KOPT-K1 (cell line): ENCODE data around the gene CDKN1B.
A peak's percentile ranks its signal among the peaks of the same experiment; 100 is the strongest.

ENCODE experiments used
- H3K27ac ChIP-seq: fragments of 200-600 bp; sonication (generic); 2 replicates; pipeline ENCODE4 v1.5.1; 2016; ENCODE audit warnings: antibody characterized with exemption, mild to moderate bottlenecking, low read depth, low read length; ENCODE audit not compliant: poor library complexity, severe bottlenecking
- H3K36me3 ChIP-seq: fragments of 200-600 bp; sonication (generic); 2 replicates; pipeline ENCODE4 v1.5.1; 2017; ENCODE audit warnings: antibody characterized with exemption, mild to moderate bottlenecking, low read length, moderate library complexity; ENCODE audit not compliant: insufficient read depth
- H3K9me3 ChIP-seq: fragments of 200-600 bp; sonication (generic); 2 replicates; pipeline ENCODE4 v1.5.1; 2017; ENCODE audit warnings: antibody characterized with exemption, low read length, mild to moderate bottlenecking; ENCODE audit not compliant: insufficient read depth, poor library complexity, severe bottlenecking

The CDKN1B gene

DNA sequence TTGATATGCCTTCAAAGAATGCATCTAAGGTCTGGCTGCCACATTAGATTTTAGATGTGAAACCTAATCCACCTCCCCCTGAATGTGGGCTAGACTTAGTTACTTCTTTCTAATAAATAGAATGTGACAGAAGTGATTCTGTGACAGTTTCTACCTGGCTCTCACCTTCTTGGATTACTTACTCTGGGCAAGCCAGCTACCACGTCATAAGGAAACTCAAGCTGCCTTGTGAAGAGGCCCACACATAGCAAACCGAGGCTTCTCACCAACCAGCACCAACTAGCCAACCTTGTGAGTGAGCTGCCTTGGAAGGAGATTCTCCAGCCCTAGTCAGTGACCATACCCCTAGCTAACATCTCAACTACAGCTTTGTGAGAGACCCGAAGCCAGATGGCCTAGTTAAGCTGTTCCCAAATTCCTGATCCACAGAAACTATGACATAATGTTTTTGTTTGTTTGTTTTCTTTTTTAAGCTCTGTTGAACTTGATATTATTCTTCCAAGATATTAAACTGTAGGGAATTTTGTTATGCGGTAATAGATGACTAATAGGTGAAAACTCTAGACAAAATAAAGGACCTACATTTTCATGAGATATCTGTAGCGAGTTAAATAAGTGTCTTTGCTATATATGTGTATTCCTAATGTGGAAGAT, 27.4 kb upstream of the CDKN1B start:
- Histone ChIP-seq H3K27ac (no peak overlapping the region), H3K36me3 (no peaks in the 10 kb centered on the region; the same call in 1 of the 2 replicates), H3K9me3 (no peaks in the 10 kb centered on the region)

DNA sequence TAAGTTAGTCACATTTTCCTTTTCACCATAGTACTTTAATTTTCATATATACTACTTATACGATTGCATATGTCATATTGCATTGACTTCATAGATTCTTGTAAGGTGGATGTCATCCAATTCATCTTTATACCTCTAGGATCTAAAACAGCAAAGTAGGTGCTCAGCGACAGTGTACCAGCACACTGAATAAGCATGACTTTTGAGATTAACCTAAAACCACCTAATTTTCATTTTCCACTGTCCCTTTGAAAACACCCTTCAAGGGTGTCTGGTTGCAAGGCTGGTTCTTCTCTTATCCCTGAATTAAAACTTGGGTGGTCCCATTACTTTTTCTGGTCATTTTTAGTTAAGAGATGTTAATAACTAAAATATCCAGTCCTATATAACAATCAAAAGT, 25.6 kb upstream of the CDKN1B start:
- H3K36me3 ChIP-seq: no peaks in the 10 kb centered on the region; the same call in 1 of the 2 replicates
- no peaks in the 10 kb centered on the region for H3K9me3 ChIP-seq
- no peak overlapping the region for H3K27ac ChIP-seq

DNA sequence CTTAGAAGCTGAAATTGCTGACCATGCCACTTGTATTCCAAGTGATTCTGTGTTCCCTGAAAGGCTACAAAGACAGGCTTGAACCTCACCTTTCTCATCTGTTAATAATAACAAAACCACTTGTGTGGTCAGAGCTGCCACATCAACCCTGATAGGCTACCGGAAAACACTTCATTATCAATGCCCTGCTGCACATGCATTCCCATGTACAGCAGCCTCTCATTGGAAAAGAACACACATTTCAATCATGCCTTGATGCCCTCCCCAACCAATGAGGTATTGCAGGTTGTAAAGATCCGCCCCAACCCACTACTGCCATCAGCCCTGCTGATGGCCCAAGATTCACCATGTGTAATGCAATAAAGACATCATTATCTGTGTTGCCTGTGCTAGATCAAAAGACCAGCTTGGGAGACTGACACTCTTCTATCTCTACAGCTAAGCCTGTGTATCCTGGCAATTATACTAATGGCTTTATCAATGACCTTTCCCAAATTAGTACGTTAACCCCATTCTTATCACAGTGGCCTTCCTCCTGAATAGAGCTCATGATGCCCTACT, 24.0 kb upstream of the CDKN1B start:
- H3K9me3 ChIP-seq: no peaks in the 10 kb centered on the region
- H3K27ac ChIP-seq: no peak overlapping the region
- no peaks in the 10 kb centered on the region; the same call in 1 of the 2 replicates for H3K36me3 ChIP-seq

DNA sequence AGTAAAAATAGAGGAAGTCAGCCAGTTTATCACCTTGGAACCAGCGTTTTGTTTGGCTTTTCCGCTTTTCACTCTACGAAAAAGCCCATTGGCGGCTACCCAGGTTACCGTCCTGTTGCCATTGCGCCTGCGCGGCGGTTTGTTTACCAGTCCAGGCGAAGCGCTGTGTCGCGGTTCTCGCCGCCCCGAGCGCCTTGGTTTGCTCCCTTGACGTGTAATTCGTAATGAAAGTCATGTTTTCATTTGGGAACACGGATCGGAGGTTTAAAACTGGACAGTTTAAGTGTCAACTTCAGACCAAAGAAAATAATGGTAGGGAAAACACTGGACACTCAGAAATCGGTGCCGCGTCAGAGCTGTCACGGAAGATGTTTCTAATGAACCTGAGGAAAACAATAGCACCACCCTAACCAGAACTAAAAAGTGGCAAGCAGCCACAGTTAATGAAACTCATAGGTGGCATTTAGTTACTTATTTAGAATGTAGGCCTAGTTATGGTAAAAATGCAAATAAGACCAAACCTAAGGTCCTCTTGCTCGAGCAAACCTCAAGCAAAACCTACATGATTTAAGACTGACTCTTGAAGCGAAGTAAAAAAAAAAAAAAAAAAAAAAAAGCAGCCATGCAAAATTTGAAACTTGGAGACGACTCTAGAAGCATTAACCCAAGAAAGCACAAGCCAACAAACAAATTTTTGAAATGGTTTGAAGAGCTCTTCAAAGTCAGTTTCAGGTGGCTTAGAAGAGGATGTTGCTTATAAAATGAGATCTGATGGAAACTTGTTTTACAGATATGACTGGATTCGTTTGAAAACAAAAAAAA, 20.4 kb upstream of the CDKN1B start:
- Histone ChIP-seq H3K36me3 (no peaks in the 10 kb centered on the region), H3K27ac (peak overlapping the region; percentile 96), H3K9me3 (no peaks in the 10 kb centered on the region)

DNA sequence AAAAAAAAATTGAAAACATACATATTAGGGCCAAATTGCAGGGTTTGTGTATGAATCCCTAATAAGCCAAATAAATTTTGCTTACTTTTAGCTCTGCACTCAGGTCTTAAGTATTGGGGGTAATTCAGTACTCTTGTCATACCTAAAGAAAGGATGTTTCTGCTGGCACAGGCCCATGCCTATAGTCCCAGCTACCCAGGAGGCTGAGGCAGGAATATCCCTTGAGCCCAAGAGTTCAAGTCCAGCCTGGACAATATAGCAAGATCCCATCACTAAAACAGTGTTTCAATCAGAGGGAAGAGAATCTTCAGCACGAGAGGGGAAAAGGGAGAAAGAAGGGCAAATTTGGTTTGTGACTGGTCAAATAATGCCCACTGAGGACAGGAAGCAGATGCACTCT, 17.8 kb upstream of the CDKN1B start:
- Histone ChIP-seq H3K27ac (no peak overlapping the region), H3K36me3 (no peaks in the 10 kb centered on the region), H3K9me3 (no peaks in the 10 kb centered on the region)

DNA sequence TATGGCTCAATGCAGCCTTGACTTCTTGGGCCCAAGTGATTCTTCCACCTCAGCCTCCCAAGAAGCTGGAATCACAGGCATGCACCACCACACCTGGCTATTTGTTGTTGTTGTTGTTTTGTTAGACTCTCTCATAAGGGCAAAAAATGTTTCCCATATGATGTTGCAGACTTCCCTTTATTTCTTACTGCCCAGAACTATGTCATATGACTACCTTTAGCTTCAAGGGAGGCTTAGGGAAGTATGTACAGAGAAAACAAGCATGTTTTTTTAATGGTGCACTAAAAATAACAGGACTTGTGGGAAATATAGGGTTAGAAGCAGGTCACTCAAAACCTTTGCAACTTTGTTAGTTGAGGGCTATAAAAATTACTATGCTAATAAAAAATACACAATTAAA, 16.9 kb upstream of the CDKN1B start:
- no peaks in the 10 kb centered on the region for H3K9me3 ChIP-seq
- H3K36me3 ChIP-seq: no peaks in the 10 kb centered on the region
- H3K27ac ChIP-seq: no peak overlapping the region

DNA sequence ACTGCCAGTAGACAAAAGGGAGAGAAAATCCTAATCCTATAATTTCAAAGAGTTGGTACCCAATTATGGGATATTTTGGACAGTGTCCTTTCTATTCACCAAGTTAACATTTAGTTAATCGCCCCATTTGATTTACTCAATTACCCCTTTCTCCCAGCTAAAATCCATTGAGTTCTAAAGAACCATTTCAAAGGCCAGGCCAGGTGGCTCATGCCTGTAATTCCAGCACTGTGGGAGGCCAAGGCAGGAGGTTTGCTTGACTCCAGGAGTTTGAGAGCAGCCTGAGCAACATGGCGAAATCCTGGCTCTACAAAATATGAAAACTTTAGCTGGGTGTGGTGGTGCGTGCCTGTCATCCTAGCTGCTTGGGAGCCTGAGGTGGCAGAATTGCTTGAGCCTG, 15.7 kb upstream of the CDKN1B start:
- Histone ChIP-seq H3K9me3 (no peaks in the 10 kb centered on the region), H3K36me3 (no peaks in the 10 kb centered on the region), H3K27ac (no peak overlapping the region)

DNA sequence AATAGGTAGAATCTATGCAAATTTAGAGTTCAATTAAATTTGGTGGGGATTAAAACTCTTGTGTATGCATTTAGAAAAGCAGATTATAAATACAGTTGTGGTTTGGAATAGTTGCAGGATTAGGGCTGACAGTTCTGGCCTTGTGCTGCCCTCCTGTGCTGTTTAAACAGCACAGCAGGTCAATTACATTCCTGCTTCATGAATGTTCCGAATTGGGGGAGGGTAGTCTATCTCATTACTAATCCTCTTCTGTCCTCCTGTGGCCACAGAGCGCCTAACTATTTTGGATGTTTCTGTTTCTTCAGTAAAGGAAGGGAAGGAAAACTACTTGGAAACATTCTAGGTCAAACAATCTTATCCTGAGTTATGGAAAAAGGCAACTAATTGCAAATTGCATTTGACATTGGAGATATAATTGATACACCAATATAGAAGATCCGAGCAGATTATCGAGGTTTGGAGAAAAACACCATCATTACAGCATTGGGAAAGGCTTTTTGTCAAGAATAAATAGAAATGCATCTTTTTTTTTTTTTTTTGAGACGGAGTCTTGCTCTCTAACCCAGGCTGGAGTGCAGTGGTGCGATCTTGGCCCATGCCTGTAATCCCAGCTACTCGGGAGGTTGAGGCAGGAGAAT, 12.5 kb upstream of the CDKN1B start:
- Histone ChIP-seq H3K27ac (no peak overlapping the region), H3K36me3 (no peaks in the 10 kb centered on the region), H3K9me3 (no peaks in the 10 kb centered on the region)

DNA sequence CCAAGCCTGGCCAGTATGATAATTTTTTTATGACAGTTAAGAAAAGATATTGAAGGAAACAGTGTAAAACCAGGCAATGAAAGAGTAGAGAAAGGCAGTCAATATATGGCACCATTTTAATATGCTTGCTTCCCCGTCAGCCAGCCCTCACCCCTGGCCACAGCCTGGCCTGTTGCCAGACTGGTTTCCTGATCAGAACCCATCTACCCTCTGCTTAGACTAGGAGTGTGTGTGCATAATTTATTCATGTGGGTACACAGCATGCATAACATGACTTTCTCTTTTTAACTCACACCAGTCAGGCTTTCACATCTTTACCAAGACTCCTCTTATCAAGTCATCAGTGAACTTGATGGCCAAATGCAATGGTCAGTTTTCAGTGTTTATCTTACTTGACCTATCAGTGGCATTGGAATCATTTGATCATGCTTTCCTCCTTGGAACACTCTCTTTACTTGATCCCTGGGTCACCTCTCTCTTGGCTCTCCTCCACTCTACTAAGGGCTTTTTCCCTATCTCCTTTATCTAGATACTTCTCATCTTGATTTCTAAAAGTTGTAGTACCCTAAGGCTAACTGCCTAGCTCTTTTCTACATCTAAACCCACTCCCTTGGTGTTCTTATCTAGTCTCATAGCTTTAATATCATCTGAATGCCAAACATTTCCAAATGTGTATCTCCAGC, 11.2 kb upstream of the CDKN1B start:
- peak overlapping the region; percentile 11 for H3K27ac ChIP-seq
- H3K36me3 ChIP-seq: no peaks in the 10 kb centered on the region
- no peaks in the 10 kb centered on the region for H3K9me3 ChIP-seq

DNA sequence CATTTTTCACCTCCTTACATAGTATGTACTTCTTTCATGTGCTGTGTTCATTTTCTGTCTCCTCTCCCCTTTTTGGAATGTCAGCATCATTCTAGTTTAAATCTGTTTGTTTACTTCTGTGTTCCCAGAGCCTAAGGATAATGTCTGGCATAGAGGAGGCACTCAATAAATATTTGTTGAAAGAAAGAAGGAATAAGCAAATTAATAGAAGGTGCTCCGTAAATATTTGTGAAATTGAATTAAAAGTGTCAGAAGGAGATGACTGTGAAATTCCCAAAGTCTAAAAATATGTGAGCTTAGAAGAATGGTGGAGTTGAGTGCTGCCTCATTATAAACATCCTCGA, 3.3 kb upstream of the CDKN1B start:
- H3K27ac ChIP-seq: peak overlapping the region; percentile 94
- peaks cover 3% of the 10 kb centered on the region for H3K36me3 ChIP-seq
- no peaks in the 10 kb centered on the region for H3K9me3 ChIP-seq

DNA sequence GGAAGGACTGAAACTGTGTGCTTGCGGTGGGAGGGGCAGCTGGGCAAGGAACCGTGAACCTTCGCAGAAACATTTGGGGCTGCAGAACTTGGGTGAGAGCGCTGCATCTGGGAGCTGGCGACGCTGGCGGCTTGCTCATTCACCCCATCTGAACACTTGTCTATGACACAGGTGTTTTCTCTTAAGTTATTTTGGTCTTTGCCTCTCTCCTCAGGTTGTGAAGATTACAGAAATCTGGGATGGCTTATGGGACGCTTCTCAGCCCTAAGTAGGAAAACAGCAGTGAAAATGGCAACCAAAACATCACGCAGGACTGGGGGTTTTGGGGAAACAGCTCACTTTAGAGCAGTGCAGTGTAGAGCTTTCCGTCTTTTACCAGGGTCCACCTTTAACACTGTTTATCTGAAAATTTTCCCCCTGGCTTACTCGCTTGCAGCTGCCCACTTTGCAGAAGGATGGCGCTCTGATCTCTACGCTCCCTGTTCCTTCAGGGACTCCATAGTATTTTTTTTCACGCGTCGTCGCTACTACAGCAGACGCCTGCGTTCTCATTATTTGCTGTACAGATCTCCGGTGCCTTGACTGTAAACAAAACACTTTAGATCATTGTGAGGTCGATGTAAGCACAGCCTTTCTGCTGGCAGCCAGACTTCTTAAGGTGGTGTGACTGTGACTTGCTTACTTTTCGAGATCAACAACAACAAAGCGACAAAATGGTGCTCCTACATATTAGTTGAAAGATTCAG, 2.7 kb upstream of the CDKN1B start:
- Histone ChIP-seq H3K36me3 (peaks cover 8% of the 10 kb centered on the region), H3K9me3 (no peaks in the 10 kb centered on the region), H3K27ac (peak overlapping the region; percentile 94)

DNA sequence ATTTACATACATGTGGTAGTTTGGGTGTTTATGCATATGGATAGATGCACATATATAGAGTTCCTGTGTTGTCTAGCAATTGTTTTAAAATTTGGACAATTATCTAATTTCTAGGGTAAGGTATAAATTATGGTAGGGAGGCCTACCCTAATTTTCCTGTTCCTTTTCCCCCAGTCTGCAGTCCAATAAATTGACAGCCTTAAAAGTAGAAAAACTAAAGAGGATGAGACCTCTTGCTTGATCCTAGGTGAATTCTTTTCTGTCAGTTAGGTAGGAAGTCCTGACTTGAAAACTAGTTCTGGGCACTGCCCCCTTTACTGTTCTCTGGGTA, 2.1 kb upstream of the CDKN1B start:
- peaks cover 14% of the 10 kb centered on the region for H3K36me3 ChIP-seq
- H3K27ac ChIP-seq: peak overlapping the region; percentile 94
- no peaks in the 10 kb centered on the region for H3K9me3 ChIP-seq

DNA sequence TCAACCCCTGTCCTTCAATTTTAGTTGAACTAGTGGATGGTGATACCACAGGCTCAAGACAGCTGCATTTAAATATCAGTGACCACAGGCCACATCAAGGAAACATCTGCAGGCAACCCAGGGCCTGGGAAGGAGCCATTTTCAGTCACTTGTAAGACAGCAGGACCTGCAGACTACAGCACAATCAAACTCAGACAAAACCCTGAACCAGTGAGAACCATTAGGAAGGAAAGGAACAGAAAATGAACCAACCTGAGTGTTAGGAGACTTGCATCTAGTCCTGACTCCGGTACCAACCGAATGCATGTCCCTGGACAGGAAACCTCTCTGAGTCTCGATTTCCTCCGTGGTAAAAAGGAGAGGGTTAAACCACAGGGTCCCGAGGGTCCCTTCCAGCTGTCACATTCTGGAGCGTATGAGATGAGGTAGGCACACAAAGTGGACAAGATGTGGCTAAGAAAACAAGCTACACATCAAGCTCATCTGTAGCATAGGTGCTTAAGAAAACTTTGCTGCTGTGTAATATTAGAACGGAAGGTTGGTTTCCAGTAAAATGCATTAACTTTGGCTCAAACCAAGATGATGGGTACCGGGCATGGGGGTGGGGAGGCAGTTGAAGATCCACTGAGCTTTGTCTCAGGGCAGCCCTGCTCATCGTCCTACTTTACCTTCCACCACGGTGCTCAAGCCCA, 1.6 kb upstream of the CDKN1B start:
- peak overlapping the region; percentile 94 for H3K27ac ChIP-seq
- H3K36me3 ChIP-seq: peaks cover 19% of the 10 kb centered on the region
- H3K9me3 ChIP-seq: no peaks in the 10 kb centered on the region

DNA sequence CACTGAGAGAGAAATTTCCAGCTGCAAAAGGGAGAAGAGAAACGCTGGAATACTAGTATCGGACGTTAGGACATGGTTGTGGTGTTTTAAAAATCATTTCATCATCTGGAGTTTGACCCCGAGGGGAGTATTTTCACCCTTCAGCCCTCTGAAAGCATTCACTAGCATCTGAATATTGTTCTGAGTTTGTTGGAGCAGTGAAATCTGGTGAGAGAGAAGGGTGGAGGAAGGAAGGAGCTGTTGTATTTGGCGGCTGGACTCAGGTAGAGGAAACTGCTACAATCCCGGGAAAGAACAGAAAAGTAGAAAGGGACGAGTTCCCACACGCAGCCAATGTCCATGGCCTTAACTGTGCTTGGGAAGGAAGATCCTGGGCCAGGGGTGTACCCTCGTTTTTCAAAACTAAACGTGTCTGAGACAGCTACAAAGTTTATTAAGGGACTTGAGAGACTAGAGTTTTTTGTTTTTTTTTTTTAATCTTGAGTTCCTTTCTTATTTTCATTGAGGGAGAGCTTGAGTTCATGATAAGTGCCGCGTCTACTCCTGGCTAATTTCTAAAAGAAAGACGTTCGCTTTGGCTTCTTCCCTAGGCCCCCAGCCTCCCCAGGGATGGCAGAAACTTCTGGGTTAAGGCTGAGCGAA, 896 bp upstream of the CDKN1B start:
- Histone ChIP-seq H3K9me3 (no peaks in the 10 kb centered on the region), H3K27ac (peak overlapping the region; percentile 94), H3K36me3 (peaks cover 25% of the 10 kb centered on the region)
